ENCODE measurements around the gene NUDT15. TPM values are rescaled to one million over a fixed set of nuclear protein-coding genes. Genes with fewer than 3 reads are reported as not detected.
A peak's percentile ranks its signal among the peaks of the same experiment; 100 is the strongest.

The NUDT15 gene
- total and polyA plus RNA-seq, 2 of the 8 experiments (the other 6 are each of a cell fraction or from before 2014, with no cell fraction given): 37.8 to 65.9 TPM

- H3K23ac ChIP-seq (ENCODE audit: insufficient read length): no peak overlapping the region
- no peaks in the 10 kb centered on the region for H3K79me1 ChIP-seq (ENCODE audit: low read depth, low read length)
- H3K9me3 ChIP-seq (ENCODE audit: insufficient read depth in 2 of 2, low read depth in 1 of 2, low read length in 1 of 2): peaks cover 75 to 76% of the 10 kb centered on the region in 2 experiments
- CTCF ChIA-PET (ENCODE audit: partially characterized antibody): interaction anchor here (0.7 to 1.5 kb wide), 2 partner anchors 31 to 571 kb away, joined by 3 read pairs; partner anchors contain the start of gene NUDT15
- peak overlapping the region in 1 of 4 experiments; percentile 35; a peak in 1 of 8 replicates for H3K4me3 ChIP-seq (ENCODE audit: extremely low read depth in 1 of 4, insufficient read depth in 2 of 4, low read depth in 3 of 4, low read length in 4 of 4)
- no peak overlapping the region for H3K18ac ChIP-seq (ENCODE audit: extremely low read depth, low read length)
- no peak for TF ChIP-seq SRF (IDR thresholded peaks at IDR 0.05; ENCODE audit: low read depth, low read length)
- TF ChIP-seq TAF1 (IDR thresholded peaks at IDR 0.05; ENCODE audit: low read depth, low read length): no peak
- TF ChIP-seq SAP30 (IDR thresholded peaks at IDR 0.05; ENCODE audit: insufficient read depth, insufficient replicate concordance, low read length): no peak
- H3K27me3 ChIP-seq (replicated peaks in 1 of 4; ENCODE audit: control insufficient read depth in 3 of 4, extremely low read depth in 1 of 4, insufficient read depth in 3 of 4, low read length in 3 of 4): no peaks in the 10 kb centered on the region
- FAIRE-seq (no peak), DNase-seq (ENCODE audit: low read depth in 1 of 2, low spot score in 2 of 2) (no peak)
- no peak overlapping the region for H2AK5ac ChIP-seq (ENCODE audit: low read depth, low read length)
- H3K36me3 ChIP-seq (ENCODE audit: control insufficient read depth in 2 of 4, insufficient read depth in 4 of 4, low read length in 3 of 4): peaks cover 10 to 82% (median 52%) of the 10 kb centered on the region in 4 experiments; a peak in 7 of 8 replicates
- H2BK15ac ChIP-seq (ENCODE audit: low read length): no peak overlapping the region
- H3K56ac ChIP-seq (replicated peaks; ENCODE audit: insufficient read length, low read depth, low read length): no peak overlapping the region
- no peak overlapping the region for H2BK20ac ChIP-seq (ENCODE audit: low read length)
- no peak overlapping the region for H4K5ac ChIP-seq (ENCODE audit: insufficient read length, low read depth, low read length)
- no peak overlapping the region for H3K9ac ChIP-seq (replicated peaks in 1 of 4; ENCODE audit: extremely low read depth in 1 of 4, low read depth in 3 of 4, low read length in 3 of 4)
- no peak overlapping the region for H3K27ac ChIP-seq (ENCODE audit: low read depth, low read length)
- H4K8ac ChIP-seq (ENCODE audit: extremely low read depth, insufficient read depth, low read length): no peak overlapping the region
- no peaks in the 10 kb centered on the region for H3K23me2 ChIP-seq (ENCODE audit: low read depth, low read length)
- H2BK120ac ChIP-seq (replicated peaks; ENCODE audit: low read depth, low read length): no peak overlapping the region
- H3K4me1 ChIP-seq (replicated peaks in 1 of 4; ENCODE audit: control insufficient read depth in 3 of 4, insufficient read depth in 4 of 4, low read length in 3 of 4): no peaks in the 10 kb centered on the region
- no peak overlapping the region for H3K14ac ChIP-seq (ENCODE audit: insufficient read length)
- H2BK5ac ChIP-seq (ENCODE audit: low read depth, low read length): no peak overlapping the region
- no peaks in the 10 kb centered on the region for H3K79me2 ChIP-seq (ENCODE audit: control insufficient read depth in 1 of 2, insufficient read depth in 2 of 2, low read length in 2 of 2)
- no peak overlapping the region for H2BK12ac ChIP-seq (ENCODE audit: low read depth, low read length)
- H3K4ac ChIP-seq (replicated peaks; ENCODE audit: insufficient read length, low read depth, low read length): no peak overlapping the region
- POLR2A ChIA-PET (ENCODE audit: partially characterized antibody): no interaction called here
- H2AFZ ChIP-seq (ENCODE audit: low read length): no peak overlapping the region
- WGBS, 2 experiments (ENCODE audit: extremely low coverage in 1 of 2, insufficient coverage in 1 of 2, insufficient read length in 1 of 2, insufficient replicate concordance in 2 of 2, low coverage in 1 of 2, low lambda C conversion rate in 2 of 2, missing lambda C conversion rate in 1 of 2): 96% methylated on average over 2 of the region's 2 CpGs; no CpG with 5 or more reads in 1 of the 2 experiments
- H4K91ac ChIP-seq (replicated peaks; ENCODE audit: insufficient read length, low read length): no peak overlapping the region
- H3K4me2 ChIP-seq (ENCODE audit: insufficient read depth in 1 of 2, low read depth in 2 of 2, low read length in 2 of 2): no peak overlapping the region
- H4K20me1 ChIP-seq (replicated peaks in 1 of 2; ENCODE audit: control insufficient read depth in 1 of 2, insufficient read depth in 2 of 2, low read length in 2 of 2): no peaks in the 10 kb centered on the region
These were observed 31.4 kb downstream of the NUDT15 start for GRCh38 chr13:48068952-48069351.
